D721Med (cell line): ENCODE measurements around the gene ZNF692.

ENCODE experiments used
- DNase-seq: peaks from one replicate; pipeline ENCODE4 v3.0.0; 2011; ENCODE audit warnings: low spot score; ENCODE audit not compliant: insufficient read length
- FAIRE-seq: peaks from 2 replicates; lab custom pipeline; 2011; peaks lifted over from hg19 to GRCh38; lab: Jason Lieb, UNC
- CTCF ChIP-seq: IDR thresholded peaks from 2 replicates; pipeline ENCODE4 v1.5.1; 2012; ENCODE audit warnings: mild to moderate bottlenecking, control low read depth; ENCODE audit not compliant: insufficient read depth; ENCODE audit errors: missing control alignments

The ZNF692 gene

GRCh38 chr1:248824701-248825100 lies 34.2 kb downstream of the ZNF692 start:
- no peak for TF ChIP-seq CTCF
- no peak for FAIRE-seq
- no peak for DNase-seq

- FAIRE-seq (no peak), DNase-seq (no peak)
- TF ChIP-seq CTCF: no peak
Observed at GRCh38 chr1:248824301-248824700, 34.6 kb downstream of the ZNF692 start.

- no peak for TF ChIP-seq CTCF
- FAIRE-seq (no peak), DNase-seq (no peak)
Observed at GRCh38 chr1:248823517-248824001, 35.3 kb downstream of the ZNF692 start.

- TF ChIP-seq CTCF: no peak
- DNase-seq (no peak), FAIRE-seq (no peak)
Observed at GRCh38 chr1:248822148-248823032, 36.5 kb downstream of the ZNF692 start.

GRCh38 chr1:248821641-248822040 lies 37.2 kb downstream of the ZNF692 start:
- FAIRE-seq (no peak), DNase-seq (no peak)
- TF ChIP-seq CTCF: no peak

GRCh38 chr1:248821101-248821500 lies 37.8 kb downstream of the ZNF692 start:
- FAIRE-seq (no peak), DNase-seq (no peak)
- no peak for TF ChIP-seq CTCF

GRCh38 chr1:248820041-248820585 lies 38.8 kb downstream of the ZNF692 start:
- DNase-seq (no peak), FAIRE-seq (no peak)
- no peak for TF ChIP-seq CTCF
